Stimulated activated memory B cell treated with anti-CD40 and anti-IgM and Interleukin-4, amounts not matched to agents 10 μg/mL and 1 μg/mL and 100 μg/mL, for 72 hours (primary cell): ENCODE measurements around the gene SNAP47.
A peak's percentile ranks its signal among the peaks of the same experiment; 100 is the strongest.

Experiments
- ATAC-seq: fragments of 150-1000 bp; cut with Tn5 transposase; 2 replicates; pipeline ENCODE4 v1.10.0; 2021
- H3K27ac Mint-ChIP-seq: one replicate; pipeline ENCODE4 v1.8.0; 2022; ENCODE audit warnings: mild to moderate bottlenecking, mixed read lengths
- H3K27me3 Mint-ChIP-seq: one replicate; pipeline ENCODE4 v1.8.0; 2022; ENCODE audit warnings: mixed read lengths
- H3K36me3 Mint-ChIP-seq: one replicate; pipeline ENCODE4 v1.8.0; 2022; ENCODE audit warnings: mixed read lengths
- H3K4me1 Mint-ChIP-seq: one replicate; pipeline ENCODE4 v1.8.0; 2022; ENCODE audit warnings: mixed read lengths
- H3K4me3 Mint-ChIP-seq: one replicate; pipeline ENCODE4 v1.8.0; 2022; ENCODE audit warnings: mild to moderate bottlenecking, moderate library complexity, mixed read lengths
- H3K9me3 Mint-ChIP-seq: one replicate; pipeline ENCODE4 v1.8.0; 2022; ENCODE audit warnings: mixed read lengths

Gene SNAP47

GRCh38 chr1:227756172-227756959 lies 21.1 kb downstream of the SNAP47 start:
- H3K27me3 Mint-ChIP-seq: no peaks in the 10 kb centered on the region
- H3K4me1 Mint-ChIP-seq: peaks cover 52% of the 10 kb centered on the region
- no peak overlapping the region for H3K4me3 Mint-ChIP-seq
- ATAC-seq: no peak
- H3K36me3 Mint-ChIP-seq: peaks cover 47% of the 10 kb centered on the region
- no peaks in the 10 kb centered on the region for H3K9me3 Mint-ChIP-seq
- H3K27ac Mint-ChIP-seq: peak overlapping the region; percentile 68

GRCh38 chr1:227757781-227758180 lies 22.5 kb downstream of the SNAP47 start:
- Mint-ChIP-seq H3K4me1 (peaks cover 66% of the 10 kb centered on the region), H3K9me3 (no peaks in the 10 kb centered on the region), H3K27ac (peak overlapping the region; percentile 13), H3K4me3 (no peak overlapping the region), H3K27me3 (no peaks in the 10 kb centered on the region), H3K36me3 (peaks cover 43% of the 10 kb centered on the region)
- no peak for ATAC-seq

GRCh38 chr1:227758366-227758765 lies 23.1 kb downstream of the SNAP47 start:
- Mint-ChIP-seq H3K36me3 (peaks cover 43% of the 10 kb centered on the region), H3K4me3 (no peak overlapping the region), H3K9me3 (no peaks in the 10 kb centered on the region), H3K4me1 (peaks cover 67% of the 10 kb centered on the region), H3K27me3 (no peaks in the 10 kb centered on the region), H3K27ac (peak overlapping the region; percentile 13)
- peak; percentile 49 for ATAC-seq

- no peaks in the 10 kb centered on the region for H3K27me3 Mint-ChIP-seq
- no peaks in the 10 kb centered on the region for H3K9me3 Mint-ChIP-seq
- H3K4me1 Mint-ChIP-seq: peaks cover 59% of the 10 kb centered on the region
- H3K36me3 Mint-ChIP-seq: peaks cover 37% of the 10 kb centered on the region
- no peak overlapping the region for H3K27ac Mint-ChIP-seq
- no peak overlapping the region for H3K4me3 Mint-ChIP-seq
- ATAC-seq: no peak
Measured at GRCh38 chr1:227759341-227760300, 24.4 kb downstream of the SNAP47 start.

GRCh38 chr1:227760377-227760776 lies 25.1 kb downstream of the SNAP47 start:
- no peak for ATAC-seq
- Mint-ChIP-seq H3K4me1 (peaks cover 57% of the 10 kb centered on the region), H3K4me3 (no peak overlapping the region), H3K27me3 (no peaks in the 10 kb centered on the region), H3K36me3 (peaks cover 29% of the 10 kb centered on the region), H3K9me3 (no peaks in the 10 kb centered on the region), H3K27ac (peak overlapping the region; percentile 46)

- H3K4me3 Mint-ChIP-seq: no peak overlapping the region
- no peaks in the 10 kb centered on the region for H3K27me3 Mint-ChIP-seq
- H3K4me1 Mint-ChIP-seq: peaks cover 56% of the 10 kb centered on the region
- H3K27ac Mint-ChIP-seq: peak overlapping the region; percentile 17
- H3K9me3 Mint-ChIP-seq: no peaks in the 10 kb centered on the region
- peaks cover 31% of the 10 kb centered on the region for H3K36me3 Mint-ChIP-seq
- ATAC-seq: no peak
Measured at GRCh38 chr1:227761621-227762230, 26.5 kb downstream of the SNAP47 start.

- Mint-ChIP-seq H3K36me3 (peaks cover 38% of the 10 kb centered on the region), H3K4me1 (peaks cover 59% of the 10 kb centered on the region), H3K27ac (peak overlapping the region; percentile 17), H3K27me3 (no peaks in the 10 kb centered on the region), H3K4me3 (no peak overlapping the region), H3K9me3 (no peaks in the 10 kb centered on the region)
- ATAC-seq: peak; percentile 86
Measured at GRCh38 chr1:227762231-227762911, 27.1 kb downstream of the SNAP47 start.

GRCh38 chr1:227763246-227764018 lies 28.2 kb downstream of the SNAP47 start:
- Mint-ChIP-seq H3K4me3 (no peak overlapping the region), H3K4me1 (peaks cover 51% of the 10 kb centered on the region), H3K36me3 (peaks cover 49% of the 10 kb centered on the region), H3K9me3 (no peaks in the 10 kb centered on the region), H3K27me3 (no peaks in the 10 kb centered on the region), H3K27ac (no peak overlapping the region)
- no peak for ATAC-seq

- Mint-ChIP-seq H3K9me3 (no peaks in the 10 kb centered on the region), H3K27me3 (no peaks in the 10 kb centered on the region), H3K4me1 (peaks cover 49% of the 10 kb centered on the region), H3K4me3 (no peak overlapping the region), H3K36me3 (peaks cover 53% of the 10 kb centered on the region), H3K27ac (no peak overlapping the region)
- ATAC-seq: no peak
Measured at GRCh38 chr1:227764019-227764391, 28.8 kb downstream of the SNAP47 start.

- ATAC-seq: no peak
- H3K27ac Mint-ChIP-seq: peak overlapping the region; percentile 40
- peaks cover 52% of the 10 kb centered on the region for H3K36me3 Mint-ChIP-seq
- H3K9me3 Mint-ChIP-seq: no peaks in the 10 kb centered on the region
- H3K4me1 Mint-ChIP-seq: peaks cover 42% of the 10 kb centered on the region
- H3K27me3 Mint-ChIP-seq: no peaks in the 10 kb centered on the region
- no peak overlapping the region for H3K4me3 Mint-ChIP-seq
Measured at GRCh38 chr1:227765261-227766014, 30.2 kb downstream of the SNAP47 start.

GRCh38 chr1:227766015-227766634 lies 30.9 kb downstream of the SNAP47 start:
- ATAC-seq: peak; percentile 90
- peaks cover 37% of the 10 kb centered on the region for H3K4me1 Mint-ChIP-seq
- peak overlapping the region; percentile 40 for H3K27ac Mint-ChIP-seq
- no peak overlapping the region for H3K4me3 Mint-ChIP-seq
- no peaks in the 10 kb centered on the region for H3K27me3 Mint-ChIP-seq
- no peaks in the 10 kb centered on the region for H3K9me3 Mint-ChIP-seq
- peaks cover 50% of the 10 kb centered on the region for H3K36me3 Mint-ChIP-seq

GRCh38 chr1:227766653-227767277 lies 31.5 kb downstream of the SNAP47 start:
- H3K4me3 Mint-ChIP-seq: no peak overlapping the region
- no peaks in the 10 kb centered on the region for H3K9me3 Mint-ChIP-seq
- H3K27ac Mint-ChIP-seq: peak overlapping the region; percentile 40
- H3K4me1 Mint-ChIP-seq: peaks cover 31% of the 10 kb centered on the region
- no peaks in the 10 kb centered on the region for H3K27me3 Mint-ChIP-seq
- ATAC-seq: no peak
- peaks cover 44% of the 10 kb centered on the region for H3K36me3 Mint-ChIP-seq
